Measurements from ENCODE around the gene NT5M. TPM values are rescaled to one million over a fixed set of nuclear protein-coding genes. Genes with fewer than 3 reads are reported as not detected.

The NT5M gene
- total RNA-seq, 2 experiments from 2014 or later = 4.3 to 5.4 TPM

DNA sequence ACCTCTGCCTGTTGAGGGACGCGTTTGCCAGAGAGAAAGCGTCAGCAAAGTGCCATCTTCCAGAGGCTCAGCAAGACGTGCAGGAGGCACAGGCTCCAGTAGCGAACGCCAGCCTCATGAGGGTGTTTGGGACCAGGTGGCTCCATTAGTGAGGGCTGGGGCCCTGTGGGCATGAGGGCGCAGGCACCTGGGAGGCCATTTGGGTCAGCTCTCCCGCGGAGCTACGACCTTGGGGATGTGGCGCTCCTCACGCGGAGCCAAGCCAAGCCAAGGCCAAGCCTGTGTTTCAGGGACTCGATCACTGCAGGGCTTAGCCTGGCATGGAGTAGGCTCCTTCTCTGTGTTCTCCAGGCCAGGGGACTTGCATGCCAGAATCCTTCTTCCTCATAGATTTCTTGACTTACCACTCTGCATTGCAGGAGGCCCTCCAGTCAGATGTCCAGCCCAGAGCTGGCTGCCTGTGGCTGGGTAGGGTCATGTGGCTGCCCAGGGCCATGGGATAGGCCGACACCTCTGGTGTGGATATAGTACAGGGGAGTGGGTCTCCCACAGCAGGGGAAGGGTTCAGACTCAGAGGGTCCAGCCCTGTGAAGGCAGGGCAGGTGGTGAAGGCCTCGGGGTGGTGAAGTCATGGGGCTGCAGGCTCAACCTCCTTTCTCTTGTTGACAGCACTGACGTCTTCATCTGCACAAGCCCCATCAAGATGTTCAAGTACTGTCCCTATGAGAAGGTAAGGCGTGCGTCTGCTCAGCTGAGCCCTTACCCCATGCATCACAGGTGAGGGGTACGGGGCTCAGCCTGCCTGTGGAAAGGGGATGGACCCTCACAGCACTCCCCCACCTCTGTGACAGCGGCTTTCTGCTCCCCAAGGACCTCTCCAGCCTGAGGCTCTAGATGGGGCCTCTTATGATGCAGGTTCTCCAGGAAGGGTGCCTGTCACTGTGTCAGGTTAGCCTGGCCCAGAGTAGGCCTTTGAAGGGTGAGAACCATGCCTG is 19.6 kb downstream of the NT5M start:
- ATAC-seq = no peak
- H3K36me3 Mint-ChIP-seq (ENCODE audit: low read depth) = no peaks in the 10 kb centered on the region
- POLR2A ChIA-PET = interaction anchor here (0.6 kb wide), 1 partner anchor 173 kb away, joined by 6 read pairs; no protein-coding TSS in a partner anchor

DNA sequence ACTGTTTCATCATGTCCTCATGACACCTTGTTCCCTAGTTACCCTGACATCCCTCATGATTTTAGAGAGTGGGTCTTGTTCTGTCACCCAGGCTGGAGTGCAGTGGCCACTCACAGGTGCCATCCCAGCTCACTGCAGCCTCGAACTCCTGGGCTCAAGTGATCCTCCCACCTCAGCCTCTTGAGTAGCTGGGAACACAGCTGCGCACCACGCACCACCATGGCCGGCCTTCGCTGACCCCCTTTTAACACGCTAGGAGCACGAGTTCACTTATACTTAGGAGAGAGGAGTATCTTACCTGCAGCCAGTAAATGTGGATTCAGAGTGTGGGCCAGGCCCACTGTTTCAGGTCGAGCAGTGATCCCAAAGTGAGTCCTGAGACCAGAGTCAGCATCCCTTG is 21.4 kb downstream of the NT5M start:
- DNase-seq (no peak), ATAC-seq (no peak)
- H3K4me1 Mint-ChIP-seq = no peaks in the 10 kb centered on the region
- no peak overlapping the region for H3K27ac Mint-ChIP-seq
- no peaks in the 10 kb centered on the region for H3K9me3 Mint-ChIP-seq (ENCODE audit: low read depth)
- H3K36me3 Mint-ChIP-seq (ENCODE audit: low read depth) = no peaks in the 10 kb centered on the region
- H3K4me3 Mint-ChIP-seq = no peak overlapping the region
- ChIA-PET CTCF (no interaction called here), POLR2A (no interaction called here)
- intact Hi-C loops (cut with DNase I, micrococcal nuclease) = no loop called here
- H3K27me3 Mint-ChIP-seq = no peaks in the 10 kb centered on the region

More for the DNA sequence above, 19.6 kb downstream of the NT5M start:
- no peaks in the 10 kb centered on the region for H3K4me1 Mint-ChIP-seq
- H3K27ac Mint-ChIP-seq = no peak overlapping the region
- no peaks in the 10 kb centered on the region for H3K9me3 Mint-ChIP-seq (ENCODE audit: low read depth)
- no peak overlapping the region for H3K4me3 Mint-ChIP-seq
- intact Hi-C loops (cut with DNase I, micrococcal nuclease) = no loop called here
- DNase-seq = no peak
- no peaks in the 10 kb centered on the region for H3K27me3 Mint-ChIP-seq
- CTCF ChIA-PET = interaction anchor here (0.6 kb wide), 1 partner anchor 595 kb away, joined by 3 read pairs; no protein-coding TSS in a partner anchor

DNA sequence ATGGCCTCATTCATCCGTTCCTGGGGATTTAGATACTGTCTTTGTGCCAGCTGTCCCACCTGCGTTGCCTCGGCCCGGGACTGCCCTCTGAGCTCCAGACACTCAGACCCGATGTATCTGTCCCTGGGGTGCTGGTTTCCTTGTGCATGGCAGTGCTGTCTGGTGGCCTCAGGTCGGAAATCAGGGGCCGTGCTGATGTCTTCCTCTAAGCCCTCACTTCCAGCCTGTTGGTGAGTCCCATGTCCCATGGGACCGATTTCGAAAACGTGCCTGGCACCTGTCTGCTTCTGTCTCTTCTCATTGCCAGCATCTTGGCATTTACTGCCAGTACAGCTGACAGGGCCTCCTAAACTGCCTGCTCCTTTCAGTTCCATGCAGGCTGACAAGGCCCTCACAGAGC is 22.1 kb downstream of the NT5M start:
- ATAC-seq = no peak
- ChIA-PET CTCF (interaction anchor here (0.6 kb wide), 1 partner anchor 435 kb away, joined by 3 read pairs; no protein-coding TSS in a partner anchor), POLR2A (no interaction called here)
- DNase-seq = no peak
- H3K36me3 Mint-ChIP-seq (ENCODE audit: low read depth) = no peaks in the 10 kb centered on the region
- no peaks in the 10 kb centered on the region for H3K4me1 Mint-ChIP-seq
- H3K27ac Mint-ChIP-seq = no peak overlapping the region
- no peaks in the 10 kb centered on the region for H3K27me3 Mint-ChIP-seq
- intact Hi-C loops (cut with DNase I, micrococcal nuclease) = no loop called here
- no peak overlapping the region for H3K4me3 Mint-ChIP-seq
- H3K9me3 Mint-ChIP-seq (ENCODE audit: low read depth) = no peaks in the 10 kb centered on the region

DNA sequence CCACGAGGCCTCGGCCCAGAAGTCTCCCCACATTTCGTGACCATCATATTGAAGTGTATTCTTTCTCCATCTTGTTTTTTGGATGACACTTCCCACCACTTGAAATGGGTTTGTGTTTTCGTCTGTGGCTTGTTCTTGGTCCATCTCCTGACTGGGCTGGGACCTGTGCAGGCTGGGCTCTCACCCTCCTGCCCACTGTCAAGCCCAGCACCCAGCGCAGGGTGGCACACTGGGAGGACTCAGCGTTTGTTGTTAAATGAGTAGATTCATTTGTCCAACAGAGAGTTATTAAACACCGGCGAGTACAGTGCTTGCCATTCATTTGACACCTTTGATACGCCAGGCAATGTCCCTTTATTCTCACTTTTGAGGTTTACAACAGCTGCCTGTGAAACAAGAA is 22.6 kb downstream of the NT5M start:
- ATAC-seq = no peak
- DNase-seq = no peak
- Mint-ChIP-seq H3K9me3 (ENCODE audit: low read depth) (no peaks in the 10 kb centered on the region), H3K4me1 (no peaks in the 10 kb centered on the region), H3K27me3 (no peaks in the 10 kb centered on the region), H3K36me3 (ENCODE audit: low read depth) (no peaks in the 10 kb centered on the region), H3K27ac (no peak overlapping the region), H3K4me3 (no peak overlapping the region)
- intact Hi-C loops (cut with DNase I, micrococcal nuclease) = no loop called here
- CTCF ChIA-PET = no interaction called here
- POLR2A ChIA-PET = no interaction called here

DNA sequence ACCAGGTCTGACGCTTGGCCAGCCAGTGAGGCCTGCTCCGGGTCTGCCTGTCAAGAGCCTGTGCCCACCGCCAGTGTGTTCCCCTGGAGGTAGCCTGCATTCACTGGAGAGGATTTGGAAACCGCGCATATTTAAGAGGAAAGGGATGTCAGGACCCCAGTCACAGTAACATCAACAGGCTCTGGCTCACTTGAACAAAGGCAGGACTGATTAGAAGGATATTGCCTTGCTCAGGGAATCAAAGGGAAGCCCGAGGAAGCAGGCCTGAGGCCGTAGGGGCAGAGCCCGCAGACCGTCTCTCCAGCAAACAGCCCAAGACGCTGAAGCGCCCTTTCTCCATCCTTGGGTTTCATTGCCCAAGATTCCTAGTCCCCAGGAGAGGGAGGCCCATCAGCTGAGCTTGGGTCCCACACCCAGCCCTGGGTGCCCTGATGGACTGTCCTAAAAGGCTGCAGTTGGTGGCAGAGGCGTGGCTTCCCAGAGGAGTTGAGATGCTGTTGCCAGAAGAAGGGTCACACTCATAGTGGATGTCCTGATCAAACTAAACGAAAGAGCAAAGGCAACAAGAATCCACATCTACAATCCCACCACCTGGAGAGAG is 23.2 kb downstream of the NT5M start:
- POLR2A ChIA-PET = no interaction called here
- CTCF ChIA-PET = no interaction called here
- Mint-ChIP-seq H3K27me3 (no peaks in the 10 kb centered on the region), H3K4me1 (no peaks in the 10 kb centered on the region), H3K9me3 (ENCODE audit: low read depth) (no peaks in the 10 kb centered on the region), H3K36me3 (ENCODE audit: low read depth) (no peaks in the 10 kb centered on the region), H3K4me3 (no peak overlapping the region), H3K27ac (no peak overlapping the region)
- ATAC-seq (no peak), DNase-seq (no peak)
- intact Hi-C loops (cut with DNase I, micrococcal nuclease) = no loop called here

DNA sequence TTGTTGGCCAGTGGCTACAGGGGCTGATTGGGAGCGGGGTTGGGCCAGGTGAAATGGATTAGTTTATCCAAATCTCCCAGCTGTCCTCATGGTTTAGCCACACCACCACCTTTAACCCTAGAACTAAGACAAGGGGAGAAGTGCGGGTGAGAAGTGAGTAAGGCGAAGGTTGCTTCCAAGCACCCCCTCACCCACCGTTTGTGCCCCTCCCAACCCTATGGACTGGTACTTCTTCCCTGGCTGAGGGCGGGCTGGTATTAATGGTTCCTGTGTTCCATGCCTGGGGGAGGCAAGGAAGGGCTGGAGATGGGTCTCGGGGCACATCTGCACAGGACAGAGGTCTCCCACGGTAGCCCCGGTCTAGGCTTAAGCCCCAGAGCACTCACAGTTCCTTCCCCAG is 25.1 kb downstream of the NT5M start:
- Mint-ChIP-seq H3K4me3 (no peak overlapping the region), H3K36me3 (ENCODE audit: low read depth) (no peaks in the 10 kb centered on the region), H3K27me3 (no peaks in the 10 kb centered on the region), H3K4me1 (no peaks in the 10 kb centered on the region), H3K27ac (no peak overlapping the region), H3K9me3 (ENCODE audit: low read depth) (no peaks in the 10 kb centered on the region)
- ChIA-PET POLR2A (no interaction called here), CTCF (interaction anchor here (0.7 kb wide), 1 partner anchor 20 kb away, joined by 3 read pairs; no protein-coding TSS in a partner anchor)
- ATAC-seq (no peak), DNase-seq (no peak)
- intact Hi-C loops (cut with DNase I, micrococcal nuclease) = no loop called here

DNA sequence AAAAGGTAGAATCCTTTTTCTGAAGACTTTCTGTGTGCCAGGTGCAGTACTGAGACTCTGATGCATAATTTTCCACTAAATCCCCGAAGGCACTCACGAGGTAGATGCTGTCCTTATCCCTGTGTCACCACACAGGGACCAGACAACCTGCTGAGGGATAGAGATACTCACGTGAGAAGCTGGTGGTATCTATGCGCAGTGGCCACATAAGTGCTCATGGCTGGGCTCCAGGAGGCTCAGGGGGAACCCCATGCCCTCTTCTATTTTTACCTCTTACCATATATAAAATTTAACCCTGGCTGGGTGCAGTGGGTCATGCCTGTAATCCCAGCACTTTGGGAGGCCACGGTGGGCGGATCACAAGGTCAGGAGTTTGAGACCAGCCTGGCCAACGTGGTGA is 38.3 kb downstream of the NT5M start:
- H3K27ac Mint-ChIP-seq = no peak overlapping the region
- ChIA-PET CTCF (interaction anchor here (0.7 kb wide), 1 partner anchor 478 kb away, joined by 3 read pairs; no protein-coding TSS in a partner anchor), POLR2A (no interaction called here)
- no peaks in the 10 kb centered on the region for H3K27me3 Mint-ChIP-seq
- intact Hi-C loops (cut with DNase I, micrococcal nuclease) = no loop called here
- H3K4me1 Mint-ChIP-seq = no peaks in the 10 kb centered on the region
- H3K4me3 Mint-ChIP-seq = no peak overlapping the region
- no peaks in the 10 kb centered on the region for H3K36me3 Mint-ChIP-seq (ENCODE audit: low read depth)
- no peak for ATAC-seq
- DNase-seq = no peak
- H3K9me3 Mint-ChIP-seq (ENCODE audit: low read depth) = no peaks in the 10 kb centered on the region

DNA sequence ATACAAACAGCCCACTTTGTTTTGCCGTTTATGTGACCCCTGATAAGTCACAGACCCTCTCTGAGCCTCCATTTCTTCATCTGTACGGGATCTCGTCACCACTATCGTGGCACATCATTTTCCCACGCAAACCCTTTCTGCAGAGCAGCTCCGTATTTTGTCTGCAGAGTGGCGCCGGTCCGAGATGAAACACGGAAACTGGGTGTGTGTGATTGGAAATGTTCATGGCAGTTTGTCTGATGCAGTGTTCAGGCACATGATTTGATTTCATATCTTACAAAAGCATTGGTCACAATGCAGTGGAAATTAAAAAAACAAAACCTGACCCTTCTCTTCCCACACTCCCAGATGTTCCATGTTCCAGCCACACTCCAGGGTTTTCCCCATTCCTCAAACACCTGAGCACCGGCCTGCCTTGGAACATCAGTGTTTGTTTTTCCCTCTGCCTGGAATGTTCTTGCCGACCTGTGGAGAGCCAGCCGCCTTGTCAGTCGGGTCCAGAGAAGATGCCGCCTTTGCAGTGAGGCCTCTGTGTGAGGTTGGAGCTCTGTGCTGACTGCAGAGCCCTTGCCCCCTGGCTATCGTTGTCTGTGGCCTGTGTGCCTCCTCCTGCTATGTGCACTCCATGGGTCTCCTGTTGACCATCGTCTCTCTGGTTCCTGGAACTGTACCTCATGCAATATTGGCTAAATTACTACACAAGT is 39.2 kb downstream of the NT5M start:
- Mint-ChIP-seq H3K4me3 (no peak overlapping the region), H3K9me3 (ENCODE audit: low read depth) (no peaks in the 10 kb centered on the region), H3K27me3 (no peaks in the 10 kb centered on the region), H3K27ac (no peak overlapping the region), H3K36me3 (ENCODE audit: low read depth) (no peaks in the 10 kb centered on the region), H3K4me1 (no peaks in the 10 kb centered on the region)
- CTCF ChIA-PET = interaction anchor here (0.7 kb wide), 1 partner anchor 477 kb away, joined by 3 read pairs; no protein-coding TSS in a partner anchor
- no peak for DNase-seq
- ATAC-seq = no peak
- intact Hi-C loops (cut with DNase I, micrococcal nuclease) = no loop called here
- POLR2A ChIA-PET = no interaction called here

DNA sequence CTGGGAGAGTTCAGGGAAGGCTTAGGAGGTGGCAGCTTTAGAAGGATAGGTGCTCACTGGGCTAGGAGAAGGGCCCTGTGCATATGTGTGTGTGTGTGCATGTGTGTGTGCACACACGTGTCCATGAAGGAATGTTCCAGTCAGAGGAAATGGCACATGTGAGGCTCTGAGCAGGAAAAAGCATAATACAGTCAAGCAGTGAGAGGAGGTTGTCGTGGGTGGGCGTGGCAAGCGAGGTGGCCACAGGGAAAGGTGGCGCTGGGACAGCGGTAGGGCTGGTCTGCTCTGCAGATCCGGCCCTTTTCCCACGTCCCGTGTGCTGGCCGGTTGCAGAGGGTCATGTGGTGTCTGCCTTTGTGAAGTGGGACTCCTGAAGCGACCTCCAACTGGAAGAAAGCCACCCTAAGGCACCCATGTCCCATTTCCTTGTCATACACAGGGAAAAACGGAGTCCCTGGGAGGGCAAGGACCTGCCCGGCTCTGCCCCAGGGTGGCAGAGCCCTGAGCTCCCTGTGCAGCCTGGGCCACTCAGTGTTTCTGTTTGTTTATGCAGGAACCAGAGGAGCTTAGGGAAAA is 40.1 kb downstream of the NT5M start:
- DNase-seq (no peak), ATAC-seq (no peak)
- POLR2A ChIA-PET = no interaction called here
- H3K27ac Mint-ChIP-seq = no peak overlapping the region
- no peaks in the 10 kb centered on the region for H3K4me1 Mint-ChIP-seq
- H3K4me3 Mint-ChIP-seq = no peak overlapping the region
- no peaks in the 10 kb centered on the region for H3K27me3 Mint-ChIP-seq
- CTCF ChIA-PET = no interaction called here
- intact Hi-C loops (cut with DNase I, micrococcal nuclease) = no loop called here
- H3K36me3 Mint-ChIP-seq (ENCODE audit: low read depth) = no peaks in the 10 kb centered on the region
- H3K9me3 Mint-ChIP-seq (ENCODE audit: low read depth) = no peaks in the 10 kb centered on the region

DNA sequence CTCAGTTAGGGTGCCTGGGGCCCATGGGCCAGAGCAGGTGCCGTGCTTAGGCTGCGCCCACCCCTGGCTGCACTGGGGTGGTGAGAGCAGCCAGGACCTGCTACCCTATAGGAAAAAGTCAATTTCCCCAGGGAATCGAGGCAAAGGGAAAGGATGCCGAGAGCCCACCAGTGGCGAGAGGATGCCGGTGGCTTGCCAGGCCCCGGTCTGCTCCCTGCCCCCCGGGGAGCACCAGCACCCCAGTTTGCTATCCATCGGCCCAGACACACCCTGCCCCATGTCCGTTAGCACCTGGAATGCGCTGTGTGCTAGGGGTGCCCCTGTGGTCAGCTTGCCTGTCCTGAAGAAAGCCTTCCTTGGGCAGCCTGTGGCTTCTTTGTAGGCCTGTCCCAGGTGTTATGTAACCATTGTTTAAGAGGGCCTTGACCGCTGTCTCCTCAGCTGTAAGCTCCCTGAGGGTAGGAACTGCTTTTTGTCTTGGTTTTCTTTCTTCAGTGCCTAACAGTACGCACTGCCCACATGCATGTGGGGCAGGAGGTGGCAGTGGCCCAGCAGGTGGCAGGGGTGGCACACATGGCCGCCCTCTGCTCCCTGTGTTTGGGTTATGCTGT is 40.8 kb downstream of the NT5M start:
- Mint-ChIP-seq H3K36me3 (ENCODE audit: low read depth) (no peaks in the 10 kb centered on the region), H3K27me3 (no peaks in the 10 kb centered on the region), H3K27ac (no peak overlapping the region), H3K4me1 (no peaks in the 10 kb centered on the region), H3K9me3 (ENCODE audit: low read depth) (no peaks in the 10 kb centered on the region), H3K4me3 (no peak overlapping the region)
- intact Hi-C loops (cut with DNase I, micrococcal nuclease) = no loop called here
- ChIA-PET POLR2A (no interaction called here), CTCF (interaction anchor here (0.6 kb wide), 1 partner anchor 559 kb away, joined by 4 read pairs; no protein-coding TSS in a partner anchor)
- no peak for DNase-seq
- no peak for ATAC-seq
